Adrenal gland (tissue), 12 donors: ENCODE measurements around the gene CAPN8. TPM values are rescaled to one million over a fixed set of nuclear protein-coding genes. Genes with fewer than 3 reads are reported as not detected.

Source experiments
- DNase-seq, 7 donors: peaks; one replicate each; pipeline ENCODE4 v3.0.0-alpha.2; 2019 to 2020
- H3K27ac ChIP-seq, 5 donors: fragments of 200-600 bp; sonication (generic) in 4 of 5; 1 replicate in 3 of 5; 2 replicates in 2 of 5; pipeline versions ENCODE4 v1.5.1 to v1.8.0; 2016 to 2020; ENCODE audit warnings: mild to moderate bottlenecking in 1 of 5
- H3K27me3 ChIP-seq: fragments of 200-600 bp; 2 replicates; pipeline ENCODE4 v1.8.0; 2021
- H3K36me3 ChIP-seq, 2 donors: fragments of 200-600 bp; replicated peaks in 1 of 2; 1 replicate in 1 of 2; 2 replicates in 1 of 2; pipeline versions ENCODE4 v1.5.1 to v1.8.0; 2018 to 2022
- H3K4me1 ChIP-seq, 2 donors: fragments of 200-600 bp; replicated peaks in 1 of 2; 1 replicate in 1 of 2; 2 replicates in 1 of 2; pipeline versions ENCODE4 v1.5.1 to v1.8.0; 2018 to 2021
- H3K4me3 ChIP-seq, 4 donors: fragments of 200-600 bp; sonication (generic) in 3 of 4; one replicate each; pipeline ENCODE4 v1.5.1; 2016 to 2018
- H3K9me3 ChIP-seq, 3 donors: fragments of 200-600 bp; sonication (generic) in 1 of 3; replicated peaks in 1 of 3; 1 replicate in 2 of 3; 2 replicates in 1 of 3; pipeline versions ENCODE4 v1.5.1 to v1.8.0; 2016 to 2021
- POLR2A ChIP-seq, 2 donors: fragments of 450-650 bp; IDR thresholded peaks; one replicate each; pipeline ENCODE4 v1.6.1; 2017; ENCODE audit warnings: antibody characterized with exemption in 2 of 2, mild to moderate bottlenecking in 2 of 2, moderate library complexity in 1 of 2
- WGBS, 4 donors: extraction: QIAGEN DNeasy Blood & Tissue Kit in 2 of 4; methylation state at CpG; one replicate each; pipeline versions ENCODE4 v1.1.5 to v1.1.7; 2013 to 2017; 5-methylcytosine and 5-hydroxymethylcytosine counted together
- intact Hi-C, 2 donors: fragments of 100-400 bp; cut with DNase I; formaldehyde crosslinking; loops; one replicate each; pipeline versions ENCODE4 v1.14.1 to v1.15.0; 2022 to 2023
- polyA plus RNA-seq, 3 donors: library from polyadenylated mRNA; stranded (reverse); fragments of 200-250 nt in 2 of 3; fragments of 350-450 nt in 1 of 3; fragmentation: Illumina TruSeq in 1 of 3; extraction: RNeasy Lipid Tissue Mini Kit (QIAGEN cat#74804) in 1 of 3; gene quantifications; one replicate each; pipeline ENCODE4 v1.2.3, GENCODE V29; 2013 to 2014
- total RNA-seq, 9 donors: library from RNA; depleted of rRNA in 4 of 9; stranded (reverse); fragments of >200 nt in 4 of 9; fragments of 120-200 nt in 1 of 9; fragmentation: NEBNext Ultra II Directional in 1 of 9; extraction: Animal tissue kit (Norgen Biotek cat#: 25700) in 1 of 9; gene quantifications; one replicate each; pipeline versions ENCODE4 v1.1.0 to v1.2.4, GENCODE V29; 2013 to 2023
- TF ChIP-seq, protein P1 (sequence below), 6 experiments: fragments of 450-650 bp in 4 of 6; fragments of 200-600 bp in 2 of 6; sonication (generic) in 1 of 6; IDR thresholded peaks; 1 replicate in 5 of 6; 2 replicates in 1 of 6; pipeline versions ENCODE4 v1.5.1 to v1.8.0; 2016 to 2021; ENCODE audit warnings: antibody characterized with exemption in 6 of 6, mild to moderate bottlenecking in 2 of 6, moderate library complexity in 1 of 6
- donor health status: healthy with polysubstance abuse.
- donor health status: Bipolar disorder and iron deficiency.
- donor health status: DM: yes; HTN: yes; CAD: no.
- donor health status: DM: no; HTN: no; CAD: no.
- donor health status: DM: no; HTN: no; CAD: no.
- donor health status: DM: yes; HTN: yes; CAD: no.

CAPN8 gene
- total and polyA plus RNA-seq, 12 donors = 0.14 to 1.7 (median 0.79) TPM; not detected in 4

DNA sequence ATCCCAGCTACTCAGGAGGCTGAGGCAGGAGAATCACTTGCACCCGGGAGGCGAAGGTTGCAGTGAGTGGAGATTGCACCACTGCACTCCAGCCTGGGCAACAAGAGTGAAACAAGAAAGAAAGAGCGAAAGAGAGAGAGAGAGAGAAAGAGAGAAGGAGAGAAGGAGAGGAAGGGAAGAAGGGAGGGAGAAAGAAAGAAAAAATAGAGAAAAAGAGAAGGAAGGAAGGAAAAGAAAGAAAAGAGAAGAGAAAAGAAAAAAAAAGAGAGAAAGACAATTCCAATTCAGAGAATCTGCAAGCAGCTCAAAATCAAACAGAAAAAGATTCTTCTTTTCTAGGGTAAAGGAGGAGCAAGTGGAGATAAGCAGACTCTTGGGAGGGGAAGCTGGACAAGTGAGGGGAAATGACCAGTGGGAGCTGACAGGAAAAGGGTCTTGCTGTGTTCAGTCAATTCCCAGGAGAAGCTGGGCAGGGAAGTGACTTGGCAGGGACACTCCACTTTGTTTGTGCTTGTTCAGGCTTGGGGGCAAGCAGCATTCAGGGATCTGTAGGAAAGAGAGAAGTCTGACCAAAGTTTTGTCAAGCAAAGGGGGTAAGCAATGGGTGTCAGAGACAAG, 43.3 kb upstream of the CAPN8 start:
- WGBS, 4 donors = 87 to 94% (median 94%) methylated on average over 3 of the region's 3 CpGs
- no peak for TF ChIP-seq POLR2A (IDR thresholded peaks at IDR 0.05)
- TF ChIP-seq, protein P1, sequence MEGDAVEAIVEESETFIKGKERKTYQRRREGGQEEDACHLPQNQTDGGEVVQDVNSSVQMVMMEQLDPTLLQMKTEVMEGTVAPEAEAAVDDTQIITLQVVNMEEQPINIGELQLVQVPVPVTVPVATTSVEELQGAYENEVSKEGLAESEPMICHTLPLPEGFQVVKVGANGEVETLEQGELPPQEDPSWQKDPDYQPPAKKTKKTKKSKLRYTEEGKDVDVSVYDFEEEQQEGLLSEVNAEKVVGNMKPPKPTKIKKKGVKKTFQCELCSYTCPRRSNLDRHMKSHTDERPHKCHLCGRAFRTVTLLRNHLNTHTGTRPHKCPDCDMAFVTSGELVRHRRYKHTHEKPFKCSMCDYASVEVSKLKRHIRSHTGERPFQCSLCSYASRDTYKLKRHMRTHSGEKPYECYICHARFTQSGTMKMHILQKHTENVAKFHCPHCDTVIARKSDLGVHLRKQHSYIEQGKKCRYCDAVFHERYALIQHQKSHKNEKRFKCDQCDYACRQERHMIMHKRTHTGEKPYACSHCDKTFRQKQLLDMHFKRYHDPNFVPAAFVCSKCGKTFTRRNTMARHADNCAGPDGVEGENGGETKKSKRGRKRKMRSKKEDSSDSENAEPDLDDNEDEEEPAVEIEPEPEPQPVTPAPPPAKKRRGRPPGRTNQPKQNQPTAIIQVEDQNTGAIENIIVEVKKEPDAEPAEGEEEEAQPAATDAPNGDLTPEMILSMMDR (IDR thresholded peaks at IDR 0.05) = no peak
- no peaks in the 10 kb centered on the region for H3K9me3 ChIP-seq
- DNase-seq = peak in 1 of 7 donors; percentile 18
- H3K4me1 ChIP-seq = peaks cover 34 to 48% of the 10 kb centered on the region in 2 donors
- H3K27me3 ChIP-seq = no peaks in the 10 kb centered on the region
- peak overlapping the region in 2 of 5 donors; percentile 90 to 96 for H3K27ac ChIP-seq
- no peak overlapping the region for H3K4me3 ChIP-seq
- intact Hi-C loops = no loop called here
- H3K36me3 ChIP-seq = no peaks in the 10 kb centered on the region

DNA sequence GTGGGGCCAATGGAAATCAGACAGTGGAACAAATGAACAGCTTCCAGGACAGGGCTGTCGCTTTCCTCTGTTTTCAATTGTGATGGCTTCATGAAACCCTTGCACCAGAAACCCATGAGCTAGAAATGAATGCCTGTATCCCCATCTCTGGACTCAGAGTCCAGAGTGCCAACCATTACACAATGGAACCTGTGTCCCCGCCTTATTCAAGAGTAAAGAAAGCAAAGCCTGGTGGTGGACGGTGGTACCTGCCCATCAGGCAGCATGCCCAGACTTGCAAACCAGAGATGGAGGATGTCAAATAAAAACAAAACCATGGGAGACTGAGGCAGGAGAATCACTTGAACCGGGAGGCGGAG, 42.5 kb upstream of the CAPN8 start:
- DNase-seq = peak in 1 of 7 donors; percentile 45
- H3K27me3 ChIP-seq = no peaks in the 10 kb centered on the region
- TF ChIP-seq POLR2A (IDR thresholded peaks at IDR 0.05) = no peak
- TF ChIP-seq, protein P1 (IDR thresholded peaks at IDR 0.05) = peak in 3 of 6 experiments; percentile 22 to 41 (median 38)
- no peak overlapping the region for H3K4me3 ChIP-seq
- peaks cover 26 to 41% of the 10 kb centered on the region in 2 donors for H3K4me1 ChIP-seq
- H3K36me3 ChIP-seq = no peaks in the 10 kb centered on the region
- intact Hi-C loops = no loop called here
- H3K9me3 ChIP-seq = no peaks in the 10 kb centered on the region
- WGBS, 4 donors = 54 to 74% (median 62%) methylated on average over 5 of the region's 5 CpGs
- H3K27ac ChIP-seq = peak overlapping the region; percentile 77 to 97 (median 90)

DNA sequence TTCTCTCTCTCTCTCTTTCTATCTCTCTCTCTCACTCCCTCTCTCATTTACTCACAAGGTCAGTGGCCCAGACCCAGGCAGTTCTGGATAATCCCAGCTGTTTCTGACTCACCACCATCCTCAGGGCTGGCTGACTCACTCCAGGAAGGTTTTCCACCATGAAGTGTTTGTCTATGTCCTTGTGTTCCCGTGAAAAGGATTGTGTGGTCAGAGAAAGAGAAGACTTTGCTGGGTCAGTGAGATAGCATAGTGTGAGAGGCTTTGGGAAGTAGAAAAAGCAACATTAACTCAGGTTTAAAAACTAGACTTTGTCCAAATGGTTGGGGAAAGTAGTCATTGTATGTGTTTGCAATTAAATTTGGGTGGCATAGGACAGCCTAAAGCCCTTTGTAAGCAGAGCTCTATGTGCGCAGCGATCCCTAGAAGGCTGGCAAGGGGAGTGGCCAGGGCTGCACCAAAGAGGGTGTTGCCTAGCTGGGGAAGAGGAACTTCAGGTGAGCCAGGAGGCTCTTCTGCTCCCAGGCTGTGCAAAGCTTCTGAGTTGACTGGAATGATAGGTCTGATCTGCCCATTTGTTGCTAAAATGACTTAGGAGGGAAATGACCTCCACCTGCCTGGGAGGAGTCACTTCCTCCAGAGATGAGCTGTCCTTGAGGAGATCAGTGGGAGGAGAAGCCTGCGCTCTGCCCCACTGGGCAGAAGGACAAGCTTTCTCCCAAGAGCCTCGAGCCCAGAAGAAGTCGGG, 41.9 kb upstream of the CAPN8 start:
- no peaks in the 10 kb centered on the region for H3K36me3 ChIP-seq
- 31 to 48% (median 39%) methylated on average over 5 to 6 of the region's 6 CpGs for WGBS, 4 donors
- DNase-seq = peak; percentile 83 to 97 (median 95)
- peaks cover 26 to 41% of the 10 kb centered on the region in 2 donors for H3K4me1 ChIP-seq
- H3K9me3 ChIP-seq = no peaks in the 10 kb centered on the region
- peak in 1 of 2 donors; percentile 50 for TF ChIP-seq POLR2A (IDR thresholded peaks at IDR 0.05)
- TF ChIP-seq, protein P1 (IDR thresholded peaks at IDR 0.05) = peak in 2 of 6 experiments; percentile 26 to 28
- intact Hi-C loops = no loop called here
- H3K27ac ChIP-seq = peak overlapping the region; percentile 77 to 97 (median 90)
- no peaks in the 10 kb centered on the region for H3K27me3 ChIP-seq
- no peak overlapping the region for H3K4me3 ChIP-seq

DNA sequence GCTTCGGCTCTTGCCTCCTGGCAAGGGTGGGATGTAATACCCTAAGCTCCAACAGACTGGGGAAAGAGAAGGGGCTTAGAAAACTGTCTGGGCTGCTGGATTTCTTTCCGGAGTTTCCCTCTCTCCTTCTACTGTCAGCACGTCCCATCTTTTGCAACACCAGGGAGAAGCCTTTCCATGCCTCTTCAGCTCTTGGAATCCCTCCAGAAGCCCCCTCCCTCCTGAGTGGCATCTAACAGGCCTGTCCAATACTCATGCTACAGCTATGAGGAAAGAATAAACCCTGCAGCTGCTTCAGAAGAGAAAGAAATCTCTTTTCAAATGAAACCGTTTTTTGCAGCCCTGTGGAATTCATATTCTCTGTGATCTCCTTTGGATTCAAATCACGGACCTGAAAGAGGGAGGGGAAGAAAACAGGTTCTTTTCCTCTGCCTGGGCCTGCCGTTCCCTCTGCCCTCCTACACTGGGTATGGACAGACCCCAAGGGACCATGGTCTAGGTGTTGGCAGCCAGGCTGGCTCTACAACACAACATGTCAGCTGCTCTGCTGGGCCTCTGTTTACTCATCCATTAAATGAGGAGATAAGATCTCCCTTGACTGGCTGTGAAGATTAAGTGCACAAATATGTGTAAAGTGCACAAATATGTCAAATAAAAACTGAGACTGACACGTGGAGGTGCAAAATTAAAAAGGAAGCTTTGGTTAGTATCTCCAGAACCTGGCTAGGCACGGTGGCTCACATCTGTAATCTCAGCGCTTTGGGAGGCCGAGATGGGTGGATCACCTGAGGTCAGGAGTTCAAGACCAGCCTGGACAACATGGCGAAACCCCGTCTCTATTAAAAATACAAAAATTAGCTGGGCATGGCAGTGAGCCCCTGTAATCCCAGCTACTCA, 40.8 kb upstream of the CAPN8 start:
- no peak overlapping the region for H3K4me3 ChIP-seq
- 61 to 80% (median 62%) methylated on average over 12 of the region's 12 CpGs for WGBS, 4 donors
- H3K27ac ChIP-seq = peak overlapping the region; percentile 62 to 97 (median 90)
- peak in 5 of 7 donors; percentile 37 to 70 (median 53) for DNase-seq
- peaks cover 26 to 40% of the 10 kb centered on the region in 2 donors for H3K4me1 ChIP-seq
- no peaks in the 10 kb centered on the region for H3K9me3 ChIP-seq
- TF ChIP-seq POLR2A (IDR thresholded peaks at IDR 0.05) = no peak
- TF ChIP-seq, protein P1 (IDR thresholded peaks at IDR 0.05) = no peak
- no peaks in the 10 kb centered on the region for H3K36me3 ChIP-seq
- intact Hi-C loops = no loop called here
- no peaks in the 10 kb centered on the region for H3K27me3 ChIP-seq
